NCI-H146 treated with DMSO at 0.1 percent for 48 hours (cell line): Measurements from ENCODE around the gene KCNN3.
"Not testable (repeated sequence)": the region's sequence is repeated elsewhere in the genome, so short reads cannot be mapped to it uniquely, and the experiment has no call there.

Experiments used
- DNase-seq: peaks from one replicate; lab custom pipeline; 2025; ENCODE audit not compliant: unreplicated experiment; lab: John Stamatoyannopoulos, UW

The KCNN3 gene

DNA sequence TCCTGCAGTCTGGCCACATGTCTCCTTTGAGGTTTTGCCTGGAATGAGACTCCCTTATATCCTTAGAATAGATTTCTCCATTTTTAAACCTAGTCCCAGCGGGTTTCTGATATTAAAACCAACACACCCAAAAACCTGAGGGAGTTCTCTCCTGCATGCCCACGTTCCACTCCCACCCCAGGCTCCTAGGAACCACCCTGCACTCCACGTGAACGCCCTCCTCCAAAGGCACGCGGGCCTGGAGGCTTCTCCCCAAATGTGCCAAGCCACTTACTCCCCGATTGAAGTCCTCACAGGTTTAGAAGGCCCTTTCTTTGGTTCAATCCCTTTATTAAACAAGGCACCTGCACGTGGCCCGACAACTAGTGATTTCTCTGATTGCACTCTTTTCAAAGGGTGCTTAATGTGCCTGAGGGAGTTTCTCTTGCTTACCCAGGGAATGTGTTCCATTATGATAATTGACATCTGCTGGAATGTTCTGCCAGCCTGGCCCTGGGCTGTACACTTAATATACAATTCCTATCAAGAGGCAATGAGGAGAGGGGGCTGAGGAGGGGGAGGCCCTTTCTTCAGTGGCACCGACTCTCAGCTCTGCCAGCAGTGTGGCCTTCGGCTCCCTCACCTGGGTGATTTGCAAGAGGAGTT is 157.8 kb downstream of the KCNN3 start:
- no peak for DNase-seq

GRCh38 chr1:154711416-154711815 is 158.7 kb downstream of the KCNN3 start:
- no peak for DNase-seq

DNA sequence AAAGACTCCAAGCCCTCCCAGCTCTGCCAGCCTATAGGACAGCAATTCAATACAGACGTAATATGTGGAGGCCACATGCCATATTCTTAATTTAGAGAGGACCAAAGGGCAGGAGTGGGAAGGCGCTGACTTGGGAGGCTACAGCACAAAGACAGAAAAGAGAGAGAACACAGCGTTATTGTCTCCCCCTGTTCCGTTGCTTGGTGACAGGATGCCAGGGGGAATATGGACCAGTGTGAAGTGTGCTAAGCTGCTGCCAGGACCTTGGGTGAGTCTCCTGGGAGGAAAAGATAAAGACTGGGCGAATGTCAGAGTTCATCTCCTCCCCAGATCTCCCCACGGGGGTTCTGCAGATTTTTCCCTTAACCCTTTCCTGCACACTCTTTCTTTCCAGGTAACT is 160.0 kb downstream of the KCNN3 start:
- no peak for DNase-seq

GRCh38 chr1:154707901-154708463 is 162.1 kb downstream of the KCNN3 start:
- DNase-seq: no peak

- DNase-seq: no peak
Observed at GRCh38 chr1:154706851-154707250, 163.2 kb downstream of the KCNN3 start.

DNA sequence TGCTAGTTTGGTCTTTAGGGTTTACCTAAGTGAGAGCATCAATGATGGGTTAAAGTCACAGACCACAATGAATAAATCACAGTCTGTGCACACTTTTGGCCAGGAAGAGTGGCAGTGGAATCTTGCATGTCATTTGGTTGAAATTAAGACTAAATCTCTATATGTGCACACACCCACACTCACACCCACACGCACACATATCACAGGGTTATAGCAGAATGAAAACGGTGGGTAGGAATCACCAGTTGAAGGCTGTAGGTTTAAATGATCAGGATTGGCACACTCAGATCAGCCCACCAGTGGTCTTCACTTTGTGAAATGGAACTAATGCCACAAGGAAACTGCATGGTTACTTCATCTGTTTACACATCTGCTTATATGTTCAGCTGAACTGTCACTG is 164.5 kb downstream of the KCNN3 start:
- DNase-seq: no peak

DNA sequence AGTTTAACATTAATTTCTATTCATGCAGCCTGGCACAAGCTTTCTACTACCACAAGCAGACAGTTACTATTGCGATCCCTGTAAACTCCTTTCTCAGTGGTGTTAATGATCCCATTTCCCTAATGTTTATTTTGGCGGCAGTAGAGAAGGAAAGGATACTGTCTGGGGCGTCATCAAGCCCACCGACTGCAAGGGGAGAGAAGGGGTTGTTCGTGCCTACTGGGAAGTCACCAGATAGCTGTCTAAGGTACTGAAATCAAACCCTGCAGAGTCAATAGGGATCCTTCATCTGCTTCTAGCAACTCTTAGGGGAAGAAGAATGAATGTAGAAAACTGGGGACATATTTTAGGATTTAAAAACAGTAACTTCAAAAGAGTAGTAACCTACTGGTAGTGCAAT is 166.9 kb downstream of the KCNN3 start:
- no peak for DNase-seq

GRCh38 chr1:154698320-154699096 is 171.6 kb downstream of the KCNN3 start:
- DNase-seq: no peak

- no peak for DNase-seq
Observed at GRCh38 chr1:154697710-154698109, 172.4 kb downstream of the KCNN3 start.

DNA sequence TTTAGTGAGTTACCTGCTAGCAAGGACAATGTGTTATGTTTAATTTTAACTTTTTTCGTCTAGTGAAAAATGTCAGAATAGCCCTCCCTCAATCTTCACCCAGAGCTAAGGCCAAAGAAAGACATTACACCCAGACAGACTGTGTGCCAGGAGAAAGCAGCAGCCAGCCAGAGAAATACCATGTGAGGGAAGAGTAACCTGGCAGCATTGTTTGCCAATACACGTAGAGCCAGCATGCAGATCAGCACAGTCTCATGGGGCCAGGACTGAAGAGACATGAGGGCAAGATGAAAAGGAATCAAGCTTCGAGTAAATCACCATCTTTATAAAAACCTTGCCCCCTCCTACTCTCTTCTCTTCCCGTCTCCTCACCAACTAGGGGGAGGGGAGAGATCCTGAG is 173.6 kb downstream of the KCNN3 start:
- no peak for DNase-seq

GRCh38 chr1:154695985-154696384 is 174.1 kb downstream of the KCNN3 start:
- no peak for DNase-seq

- no peak for DNase-seq
Observed at GRCh38 chr1:154694995-154695394, 175.1 kb downstream of the KCNN3 start.

DNA sequence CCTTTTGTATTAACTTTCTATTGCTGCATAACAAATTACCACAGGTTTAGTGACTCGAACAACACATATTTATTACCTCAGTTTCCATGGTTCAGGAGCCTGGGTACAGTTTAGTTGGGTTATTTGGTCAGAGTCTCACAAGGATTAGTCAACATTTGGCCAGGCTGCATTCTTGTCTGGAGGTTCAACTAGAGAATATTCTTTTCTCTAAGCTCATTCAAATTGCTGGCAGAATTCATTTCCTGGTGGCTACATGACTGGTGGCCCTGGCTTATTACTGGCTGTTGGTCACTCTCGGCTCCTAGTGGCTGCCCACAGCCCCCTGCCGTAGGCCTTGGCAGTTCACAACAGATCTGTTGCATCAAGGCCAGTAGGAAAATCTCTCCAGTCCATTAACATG is 181.0 kb downstream of the KCNN3 start:
- DNase-seq: no peak

- DNase-seq: no peak
Observed at GRCh38 chr1:154686507-154686906, 183.6 kb downstream of the KCNN3 start.

DNA sequence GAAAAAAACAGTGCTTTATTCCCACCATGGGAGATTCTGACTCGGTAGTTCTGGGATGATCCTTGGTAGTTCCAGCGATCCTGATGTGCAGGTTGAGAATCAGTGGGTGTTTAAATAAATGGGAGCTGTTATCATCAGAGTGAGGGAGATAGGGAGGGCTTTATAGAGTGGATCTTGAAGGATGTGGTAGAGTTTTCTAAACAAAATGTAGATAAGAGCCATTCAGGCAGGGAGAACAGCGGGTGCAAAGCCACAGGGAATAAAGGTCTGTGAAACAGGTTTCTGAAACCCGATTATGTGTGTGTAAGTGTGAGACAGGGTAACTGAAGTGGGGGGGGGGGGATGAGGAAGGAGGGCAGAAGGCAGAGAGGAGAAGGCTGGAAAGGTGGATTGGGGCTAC is 186.3 kb downstream of the KCNN3 start:
- no peak for DNase-seq

GRCh38 chr1:154682254-154682653 is 187.8 kb downstream of the KCNN3 start:
- DNase-seq: no peak

GRCh38 chr1:154677844-154678243 is 192.2 kb downstream of the KCNN3 start:
- DNase-seq: not testable (repeated sequence)

DNA sequence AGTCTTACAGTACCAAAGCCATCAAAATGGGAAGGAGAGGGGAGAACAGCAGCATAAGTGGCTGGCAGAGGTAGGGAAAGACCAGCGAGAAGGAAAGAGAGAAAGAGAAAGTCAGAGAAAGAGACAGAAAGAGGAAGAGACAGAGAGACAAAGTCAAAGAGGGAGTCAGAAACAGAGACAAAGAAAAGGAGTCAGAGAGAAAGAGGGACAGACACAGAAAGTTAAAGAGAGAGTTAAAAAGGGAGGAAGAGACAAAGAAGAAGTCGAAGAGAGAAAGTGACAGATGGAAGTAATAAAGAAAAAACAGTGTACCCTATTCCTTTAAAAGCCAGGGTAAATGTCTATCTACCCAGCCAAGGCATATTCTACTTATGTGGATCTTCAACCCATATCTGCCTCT is 193.2 kb downstream of the KCNN3 start:
- DNase-seq: not testable (repeated sequence)

GRCh38 chr1:154674456-154674855 is 195.6 kb downstream of the KCNN3 start:
- DNase-seq: not testable (repeated sequence)

DNA sequence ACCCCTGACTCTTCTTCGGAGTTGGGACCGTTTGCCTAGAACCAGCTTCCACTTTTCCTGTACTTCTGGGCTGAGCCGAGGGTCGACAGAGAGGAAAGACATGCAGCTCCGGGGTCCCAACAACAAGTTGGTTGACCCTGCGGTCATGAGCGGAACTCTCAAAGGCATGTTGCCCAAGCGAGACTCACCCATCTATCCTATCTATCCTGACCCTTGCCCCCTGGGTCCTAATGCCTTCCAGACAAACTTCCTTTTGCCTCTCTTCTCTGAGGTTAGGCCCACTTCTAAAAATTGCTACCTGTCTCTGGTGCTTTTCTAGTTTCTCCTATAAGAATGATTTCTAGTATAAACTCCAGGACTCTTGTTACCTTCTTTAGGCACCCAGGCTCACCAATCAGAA is 197.8 kb downstream of the KCNN3 start:
- not testable (repeated sequence) for DNase-seq

DNA sequence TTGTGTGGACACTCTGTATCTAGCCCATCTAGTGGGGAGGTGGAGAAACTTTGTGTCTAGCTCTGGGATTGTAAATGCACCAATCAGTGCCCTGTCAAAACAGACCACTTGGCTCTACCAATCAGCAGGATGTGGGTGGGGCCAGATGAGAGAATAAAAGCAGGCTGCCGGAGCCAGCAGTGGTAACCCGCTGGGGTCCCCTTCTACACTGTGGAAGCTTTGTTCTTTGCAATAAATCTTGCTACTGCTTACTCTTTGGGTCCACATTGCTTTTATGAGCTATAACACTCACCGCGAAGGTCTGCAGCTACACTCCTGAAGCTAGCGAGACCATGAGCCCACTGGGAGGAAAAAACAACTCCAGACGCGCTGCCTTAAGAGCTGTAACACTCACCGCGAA is 198.7 kb downstream of the KCNN3 start:
- not testable (repeated sequence) for DNase-seq
